HCT116 (cell line): ENCODE results near the gene ZCWPW1. TPM values are rescaled to one million over a fixed set of nuclear protein-coding genes. Genes with fewer than 3 reads are reported as not detected.
"Not testable (repeated sequence)": the region's sequence is repeated elsewhere in the genome, so short reads cannot be mapped to it uniquely, and the experiment has no call there.

Source experiments
- ATAC-seq: fragments of 200-7000 bp; cut with Tn5 transposase; 2 replicates; pipeline ENCODE4 v1.9.1; 2020; ENCODE audit warnings: mild to moderate bottlenecking, moderate library complexity
- BruUV-seq: library from RNA; stranded (reverse); fragments of 400-500 nt; replicated peaks from 2 replicates; lab custom pipeline; 2021; lab: Mats Ljungman, UMichigan
- CTCF ChIA-PET: fragments of 300-600 bp; sonication (Branson Sonifier 250); formaldehyde crosslinking; loops from one replicate; lab custom pipeline; 2021; ENCODE audit warnings: antibody characterized with exemption; lab: Charles Lee
- POLR2A ChIA-PET: fragments of 300-600, 350-600 bp; sonication (Branson Sonifier 250); formaldehyde crosslinking; loops from one replicate; lab custom pipeline; 2021; ENCODE audit warnings: antibody characterized with exemption; lab: Charles Lee
- RAD21 ChIA-PET, 2 experiments: fragments of 300-600 bp; sonication (Branson Sonifier 250); formaldehyde crosslinking; loops; one replicate each; lab custom pipeline; 2023; ENCODE audit warnings: low total read pairs in 2 of 2; ENCODE audit not compliant: uncharacterized antibody in 2 of 2, unreplicated experiment in 2 of 2, low non-redundant PET in 1 of 2; lab: Charles Lee
- DNase-seq: peaks from one replicate; pipeline ENCODE4 v3.0.0-alpha.2; 2010; ENCODE audit warnings: low read depth, low spot score
- H2AFZ ChIP-seq: fragments of 200-600 bp; shearing (Covaris generic), sonication (generic); 2 replicates; pipeline ENCODE4 v1.6.1; 2017; ENCODE audit warnings: low read depth, mixed run types, mixed read lengths, antibody characterized with exemption, low read length; ENCODE audit not compliant: poor library complexity, severe bottlenecking
- H3K27ac ChIP-seq: 2 replicates; pipeline ENCODE4 v1.5.1; 2012; ENCODE audit warnings: low read depth, low read length
- H3K27me3 ChIP-seq: fragments of 200-600 bp; sonication (generic); 2 replicates; pipeline ENCODE4 v1.6.1; 2016; ENCODE audit warnings: mixed run types, low read length, mixed read lengths; ENCODE audit not compliant: insufficient read depth
- H3K36me3 ChIP-seq, 2 experiments: fragments of 200-500 bp in 1 of 2; fragments of 200-600 bp in 1 of 2; sonication (Bioruptor generic) in 1 of 2; sonication (generic) in 1 of 2; 2 replicates each; pipeline versions ENCODE4 v1.5.1 to v1.6.1; 2014 to 2016; ENCODE audit warnings: low read length in 2 of 2, inconsistent platforms in 1 of 2, mixed read lengths in 1 of 2, mixed run types in 1 of 2; ENCODE audit not compliant: insufficient read depth in 2 of 2, control insufficient read depth in 1 of 2
- H3K4me1 ChIP-seq, 2 experiments: fragments of 200-600 bp in 1 of 2; sonication (generic) in 1 of 2; 2 replicates each; pipeline versions ENCODE4 v1.5.1 to v1.6.1; 2012 to 2017; ENCODE audit warnings: low read length in 2 of 2, inconsistent platforms in 1 of 2, mild to moderate bottlenecking in 1 of 2, mixed read lengths in 1 of 2, mixed run types in 1 of 2, moderate library complexity in 1 of 2; ENCODE audit not compliant: insufficient read depth in 2 of 2, control insufficient read depth in 1 of 2
- H3K4me2 ChIP-seq: fragments of 200-600 bp; sonication (generic); 2 replicates; pipeline ENCODE4 v1.6.1; 2017; ENCODE audit warnings: mixed run types, low read length, mixed read lengths
- H3K4me3 ChIP-seq, 2 experiments: fragments of 200-600 bp in 1 of 2; sonication (generic) in 1 of 2; replicated peaks in 1 of 2; 2 replicates each; pipeline ENCODE4 v1.5.1; 2011 to 2016; ENCODE audit warnings: low read length in 2 of 2, control low read depth in 1 of 2, low read depth in 1 of 2, mild to moderate bottlenecking in 1 of 2, mixed read lengths in 1 of 2, mixed run types in 1 of 2
- H3K79me2 ChIP-seq: fragments of 200-600 bp; sonication (generic); 2 replicates; pipeline ENCODE4 v1.6.1; 2017; ENCODE audit warnings: mild to moderate bottlenecking, mixed run types, low read length, moderate library complexity, mixed read lengths; ENCODE audit not compliant: insufficient read depth
- H3K9ac ChIP-seq: fragments of 200-600 bp; sonication (generic); 2 replicates; pipeline ENCODE4 v1.6.1; 2016; ENCODE audit warnings: low read length, mixed read lengths
- H3K9me2 ChIP-seq: fragments of 200-600 bp; sonication (generic), shearing (Covaris generic); 2 replicates; pipeline ENCODE4 v1.6.1; 2017; ENCODE audit warnings: mixed run types, mild to moderate bottlenecking, moderate library complexity; ENCODE audit not compliant: insufficient read depth
- H3K9me3 ChIP-seq, 2 experiments: fragments of 200-500 bp in 1 of 2; fragments of 200-600 bp in 1 of 2; sonication (Bioruptor generic) in 1 of 2; sonication (generic) in 1 of 2; 2 replicates each; pipeline ENCODE4 v1.6.1; 2014 to 2017; ENCODE audit warnings: low read length in 2 of 2, mixed read lengths in 2 of 2, inconsistent platforms in 1 of 2, low read depth in 1 of 2, mild to moderate bottlenecking in 1 of 2, mixed run types in 1 of 2, moderate library complexity in 1 of 2; ENCODE audit not compliant: control insufficient read depth in 1 of 2, insufficient read depth in 1 of 2
- H4K20me1 ChIP-seq: fragments of 200-600 bp; sonication (generic), shearing (Covaris generic); 2 replicates; pipeline ENCODE4 v1.6.1; 2017; ENCODE audit warnings: mixed run types, mild to moderate bottlenecking, moderate library complexity; ENCODE audit not compliant: insufficient read depth
- CEBPB ChIP-seq: IDR thresholded peaks from 2 replicates; pipeline ENCODE4 v1.6.1; 2012; ENCODE audit warnings: low read depth
- EZH2phosphoT487 ChIP-seq: fragments of 200-600 bp; IDR thresholded peaks from 2 replicates; pipeline ENCODE4 v1.6.1; 2018; ENCODE audit warnings: antibody characterized with exemption, borderline replicate concordance
- FOSL1 ChIP-seq: IDR thresholded peaks from 2 replicates; pipeline ENCODE4 v1.6.1; 2012; ENCODE audit warnings: low read depth
- JUND ChIP-seq: IDR thresholded peaks from 2 replicates; pipeline ENCODE4 v1.6.1; 2012
- RAD21 ChIP-seq: IDR thresholded peaks from 2 replicates; pipeline ENCODE4 v1.6.1; 2012; ENCODE audit warnings: low read depth, mild to moderate bottlenecking
- SIN3A ChIP-seq: IDR thresholded peaks from 2 replicates; pipeline ENCODE4 v1.6.1; 2012; ENCODE audit warnings: low read depth
- TCF7L2 ChIP-seq: IDR thresholded peaks from 2 replicates; pipeline ENCODE4 v1.7.0; 2011; ENCODE audit warnings: borderline replicate concordance, inconsistent platforms; ENCODE audit not compliant: insufficient read depth, insufficient read length; ENCODE audit errors: extremely low read depth
- intact Hi-C: fragments of 100-400 bp; cut with micrococcal nuclease; formaldehyde crosslinking; loops from 2 replicates; pipeline ENCODE4 v1.10.0; 2022
- total RNA-seq: library from RNA; stranded (reverse); gene quantifications from one replicate; pipeline ENCODE4 v1.2.1, GENCODE V29; 2021; ENCODE audit not compliant: unreplicated experiment
- TF ChIP-seq, protein P1 (sequence below): IDR thresholded peaks from 2 replicates; pipeline ENCODE4 v1.6.1; 2012
- TF ChIP-seq, protein P2 (sequence below): IDR thresholded peaks from 2 replicates; pipeline ENCODE4 v1.6.1; 2011; ENCODE audit warnings: mild to moderate bottlenecking, low read length, moderate library complexity; ENCODE audit not compliant: insufficient replicate concordance; ENCODE audit errors: extremely low read depth
- TF ChIP-seq, protein P3 (sequence below), 3 experiments: fragments of 200-600 bp in 1 of 3; sonication (generic) in 1 of 3; IDR thresholded peaks in 2 of 3; conservative IDR thresholded peaks in 1 of 3; 2 replicates each; pipeline ENCODE4 v1.5.1; 2012 to 2017; ENCODE audit warnings: low read depth in 2 of 3, low read length in 2 of 3, antibody characterized with exemption in 1 of 3, borderline replicate concordance in 1 of 3, control low read depth in 1 of 3, mild to moderate bottlenecking in 1 of 3, mixed read lengths in 1 of 3, mixed run types in 1 of 3, moderate library complexity in 1 of 3; ENCODE audit not compliant: insufficient read depth in 1 of 3

The ZCWPW1 gene
- total RNA-seq, 1 experiment from 2014 or later: 1.5 TPM

DNA sequence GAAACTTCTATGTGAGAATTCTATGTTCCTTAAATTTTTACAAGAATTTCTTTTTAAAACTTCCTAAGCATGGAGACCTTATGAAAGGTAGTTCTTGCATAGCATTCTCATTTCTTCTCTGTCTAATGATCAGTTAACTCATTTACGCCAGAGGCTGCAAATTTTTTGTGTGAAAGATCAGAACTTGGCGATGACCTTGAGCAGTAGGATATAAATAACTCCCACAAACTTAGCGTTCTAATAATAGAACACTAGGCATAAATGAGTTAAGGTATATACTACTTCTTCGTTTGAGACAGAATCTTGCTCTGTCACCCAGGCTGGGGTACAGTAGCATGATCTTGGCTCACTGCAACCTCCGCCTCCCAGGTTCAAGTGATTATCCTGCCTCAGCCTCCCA lies 41.6 kb downstream of the ZCWPW1 start (continued):
- no peak for TF ChIP-seq FOSL1
- TF ChIP-seq, protein P1, sequence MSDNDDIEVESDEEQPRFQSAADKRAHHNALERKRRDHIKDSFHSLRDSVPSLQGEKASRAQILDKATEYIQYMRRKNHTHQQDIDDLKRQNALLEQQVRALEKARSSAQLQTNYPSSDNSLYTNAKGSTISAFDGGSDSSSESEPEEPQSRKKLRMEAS: no peak
- no peak for TF ChIP-seq TCF7L2
- TF ChIP-seq JUND: no peak
- TF ChIP-seq, protein P2, sequence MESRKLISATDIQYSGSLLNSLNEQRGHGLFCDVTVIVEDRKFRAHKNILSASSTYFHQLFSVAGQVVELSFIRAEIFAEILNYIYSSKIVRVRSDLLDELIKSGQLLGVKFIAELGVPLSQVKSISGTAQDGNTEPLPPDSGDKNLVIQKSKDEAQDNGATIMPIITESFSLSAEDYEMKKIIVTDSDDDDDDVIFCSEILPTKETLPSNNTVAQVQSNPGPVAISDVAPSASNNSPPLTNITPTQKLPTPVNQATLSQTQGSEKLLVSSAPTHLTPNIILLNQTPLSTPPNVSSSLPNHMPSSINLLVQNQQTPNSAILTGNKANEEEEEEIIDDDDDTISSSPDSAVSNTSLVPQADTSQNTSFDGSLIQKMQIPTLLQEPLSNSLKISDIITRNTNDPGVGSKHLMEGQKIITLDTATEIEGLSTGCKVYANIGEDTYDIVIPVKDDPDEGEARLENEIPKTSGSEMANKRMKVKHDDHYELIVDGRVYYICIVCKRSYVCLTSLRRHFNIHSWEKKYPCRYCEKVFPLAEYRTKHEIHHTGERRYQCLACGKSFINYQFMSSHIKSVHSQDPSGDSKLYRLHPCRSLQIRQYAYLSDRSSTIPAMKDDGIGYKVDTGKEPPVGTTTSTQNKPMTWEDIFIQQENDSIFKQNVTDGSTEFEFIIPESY: no peak
- no peak for TF ChIP-seq CEBPB
- no peak for TF ChIP-seq RAD21

DNA sequence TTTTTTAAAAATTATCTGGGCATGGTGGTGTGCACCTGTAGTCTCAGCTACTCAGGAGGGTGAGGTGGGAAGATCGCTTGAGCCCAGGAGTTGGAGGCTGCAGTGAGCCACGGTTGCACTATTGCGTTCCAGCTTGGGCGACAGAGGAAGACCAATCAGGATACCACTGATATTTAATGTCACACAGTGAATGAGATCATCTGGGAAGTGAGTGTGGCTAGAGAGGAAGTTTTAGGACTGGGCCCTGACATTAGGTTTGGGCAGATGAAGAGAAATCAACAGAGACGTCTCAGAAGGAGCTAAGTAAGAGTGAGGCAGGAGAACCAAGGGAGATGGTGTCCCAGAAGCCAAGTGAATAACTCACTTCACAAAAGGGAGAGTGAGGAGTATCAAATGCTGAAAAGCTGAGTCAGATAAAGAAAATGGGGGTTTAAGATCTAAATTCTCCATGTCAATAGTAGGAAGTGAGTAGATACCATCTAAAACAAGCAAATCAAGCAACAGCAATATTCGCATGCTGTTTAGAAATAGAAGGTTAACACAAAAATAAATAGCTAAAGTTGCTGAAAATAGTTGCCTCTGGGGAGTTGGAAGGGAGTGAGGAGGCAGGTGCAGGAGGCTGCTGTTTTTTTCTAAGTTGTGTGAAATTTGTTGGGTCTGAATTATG lies 43.7 kb downstream of the ZCWPW1 start:
- ChIA-PET RAD21 (no interaction called here), CTCF (no interaction called here), POLR2A (interaction anchor here (1.0 kb wide), 1 partner anchor 44 kb away, joined by 3 read pairs; the partner anchor contains the start of gene ZCWPW1)
- no peak overlapping the region for H2AFZ ChIP-seq
- H3K9me3 ChIP-seq: no peaks in the 10 kb centered on the region
- H4K20me1 ChIP-seq: no peaks in the 10 kb centered on the region
- no peaks in the 10 kb centered on the region for H3K4me1 ChIP-seq
- no peaks in the 10 kb centered on the region for H3K9me2 ChIP-seq
- TF ChIP-seq, protein P3, sequence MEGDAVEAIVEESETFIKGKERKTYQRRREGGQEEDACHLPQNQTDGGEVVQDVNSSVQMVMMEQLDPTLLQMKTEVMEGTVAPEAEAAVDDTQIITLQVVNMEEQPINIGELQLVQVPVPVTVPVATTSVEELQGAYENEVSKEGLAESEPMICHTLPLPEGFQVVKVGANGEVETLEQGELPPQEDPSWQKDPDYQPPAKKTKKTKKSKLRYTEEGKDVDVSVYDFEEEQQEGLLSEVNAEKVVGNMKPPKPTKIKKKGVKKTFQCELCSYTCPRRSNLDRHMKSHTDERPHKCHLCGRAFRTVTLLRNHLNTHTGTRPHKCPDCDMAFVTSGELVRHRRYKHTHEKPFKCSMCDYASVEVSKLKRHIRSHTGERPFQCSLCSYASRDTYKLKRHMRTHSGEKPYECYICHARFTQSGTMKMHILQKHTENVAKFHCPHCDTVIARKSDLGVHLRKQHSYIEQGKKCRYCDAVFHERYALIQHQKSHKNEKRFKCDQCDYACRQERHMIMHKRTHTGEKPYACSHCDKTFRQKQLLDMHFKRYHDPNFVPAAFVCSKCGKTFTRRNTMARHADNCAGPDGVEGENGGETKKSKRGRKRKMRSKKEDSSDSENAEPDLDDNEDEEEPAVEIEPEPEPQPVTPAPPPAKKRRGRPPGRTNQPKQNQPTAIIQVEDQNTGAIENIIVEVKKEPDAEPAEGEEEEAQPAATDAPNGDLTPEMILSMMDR (IDR thresholded peaks at IDR 0.05 in 2 of 3, conservative IDR thresholded peaks at IDR 0.05 in 1 of 3; ENCODE audit: borderline replicate concordance in 1 of 3, insufficient read depth in 1 of 3, low read depth in 2 of 3, low read length in 2 of 3): no peak
- TF ChIP-seq EZH2phosphoT487: no peak
- TF ChIP-seq SIN3A: no peak
- no peaks in the 10 kb centered on the region for H3K27me3 ChIP-seq
- DNase-seq: no peak
- no peak overlapping the region for H3K27ac ChIP-seq
- no peaks in the 10 kb centered on the region for H3K79me2 ChIP-seq
- no TSS peak for BruUV-seq
- no peak overlapping the region for H3K9ac ChIP-seq
- no peak for ATAC-seq
- no peaks in the 10 kb centered on the region for H3K36me3 ChIP-seq
- H3K4me2 ChIP-seq: no peak overlapping the region
- no peak overlapping the region for H3K4me3 ChIP-seq
- intact Hi-C loops: no loop called here

DNA sequence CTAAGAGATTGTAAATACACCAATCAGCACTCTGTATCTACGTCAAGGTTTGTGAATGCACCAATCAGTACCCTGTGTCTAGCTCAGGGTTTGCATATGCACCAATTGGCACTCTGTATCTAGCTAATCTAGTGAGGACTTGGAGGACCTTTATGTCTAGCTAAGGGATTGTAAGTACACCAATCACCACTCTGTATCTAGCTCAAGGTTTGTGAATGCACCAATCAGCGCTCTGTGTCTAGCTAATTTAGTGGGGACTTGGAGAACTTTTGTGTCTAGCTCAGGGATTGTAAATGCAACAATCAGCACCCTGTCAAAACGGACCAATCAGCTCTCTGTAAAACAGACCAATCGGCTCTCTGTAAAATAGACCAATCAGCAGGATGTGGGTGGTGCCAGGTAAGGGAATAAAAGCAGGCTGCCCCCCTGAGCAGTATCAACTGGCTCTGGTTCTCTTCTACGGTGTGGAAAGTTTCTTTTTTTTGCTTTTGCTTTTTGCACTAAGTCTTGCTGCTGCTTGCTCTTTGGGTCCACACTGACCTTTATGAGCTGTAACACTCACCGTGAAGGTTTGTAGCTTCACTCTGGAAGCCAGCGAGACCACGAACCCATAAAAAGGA lies 46.2 kb downstream of the ZCWPW1 start:
- POLR2A ChIA-PET, H3K79me2 ChIP-seq, H3K4me3 ChIP-seq, H3K4me1 ChIP-seq, BruUV-seq, RAD21 ChIA-PET, H3K27ac ChIP-seq, H3K9me3 ChIP-seq, H3K4me2 ChIP-seq, DNase-seq, H4K20me1 ChIP-seq, CTCF ChIA-PET, intact Hi-C loops, H3K36me3 ChIP-seq, H3K9me2 ChIP-seq, H2AFZ ChIP-seq, H3K27me3 ChIP-seq, H3K9ac ChIP-seq: not testable (repeated sequence)
- peak; percentile 50 for ATAC-seq
